HepG2 (cell line): ENCODE measurements around the gene DNLZ. TPM values are rescaled to one million over a fixed set of nuclear protein-coding genes. Genes with fewer than 3 reads are reported as not detected.
A peak's percentile ranks its signal among the peaks of the same experiment; 100 is the strongest.

Source experiments
- CTCF ChIP-seq: sonication (generic); formaldehyde crosslinking; IDR thresholded peaks from 2 replicates; pipeline ENCODE4 v1.5.0; 2020; ENCODE audit warnings: mild to moderate bottlenecking, missing genetic modification reagents, moderate library complexity
- HHEX ChIP-seq: IDR thresholded peaks from 2 replicates; pipeline ENCODE4 v1.6.1; 2016; ENCODE audit warnings: control low read depth
- HIC2 ChIP-seq: sonication (generic); formaldehyde crosslinking; IDR thresholded peaks from 2 replicates; pipeline ENCODE4 v1.9.0; 2022; ENCODE audit warnings: low read depth, missing genetic modification reagents
- PAXIP1 ChIP-seq: sonication (generic); formaldehyde crosslinking; conservative IDR thresholded peaks from 2 replicates; pipeline ENCODE4 v1.4.0; 2020; ENCODE audit warnings: mild to moderate bottlenecking, missing genetic modification reagents, moderate library complexity
- POLR2AphosphoS5 ChIP-seq: IDR thresholded peaks from 2 replicates; pipeline ENCODE4 v1.6.1; 2012; ENCODE audit warnings: low read depth, low read length
- SP5 ChIP-seq: IDR thresholded peaks from 2 replicates; pipeline ENCODE4 v1.6.1; 2016; ENCODE audit warnings: low read depth, borderline replicate concordance
- ZNF260 ChIP-seq: sonication (generic); formaldehyde crosslinking; IDR thresholded peaks from 2 replicates; pipeline ENCODE4 v1.4.0; 2020; ENCODE audit warnings: missing genetic modification reagents, low read depth, mild to moderate bottlenecking, borderline replicate concordance
- ZNF274 ChIP-seq: sonication (generic); formaldehyde crosslinking; IDR thresholded peaks from 2 replicates; pipeline ENCODE4 v1.5.1; 2020; ENCODE audit warnings: mild to moderate bottlenecking, missing genetic modification reagents
- ZNF660 ChIP-seq: sonication (generic); formaldehyde crosslinking; IDR thresholded peaks from 2 replicates; pipeline ENCODE4 v1.5.1; 2020; ENCODE audit warnings: mild to moderate bottlenecking, low read depth, missing genetic modification reagents, borderline replicate concordance
- ZNF782 ChIP-seq: sonication (generic); formaldehyde crosslinking; IDR thresholded peaks from 2 replicates; pipeline ENCODE4 v1.4.0; 2020; ENCODE audit warnings: missing genetic modification reagents, mild to moderate bottlenecking, borderline replicate concordance
- polyA plus RNA-seq, 8 experiments: library from polyadenylated mRNA; depleted of rRNA in 3 of 8; stranded (reverse) in 7 of 8; unstranded in 1 of 8; fragments of >200 nt; fragmentation: Illumina TruSeq in 4 of 8; extraction: Trizol in 4 of 8; gene quantifications; 2 replicates each; pipeline versions ENCODE4 v1.2.1 to v1.2.3, GENCODE V29; 2011 to 2016; ENCODE audit warnings: low read depth in 4 of 8, missing spikeins in 1 of 8, mixed read lengths in 1 of 8; ENCODE audit not compliant: insufficient read depth in 1 of 8
- total RNA-seq, 5 experiments: library from RNA; depleted of rRNA; stranded (reverse); fragments of >200 nt; fragmentation: Illumina TruSeq; extraction: Trizol; gene quantifications; 2 replicates each; pipeline ENCODE4 v1.2.3, GENCODE V29; 2016; ENCODE audit warnings: low read depth in 1 of 5
- TF ChIP-seq, protein P1 (sequence below): sonication (generic); formaldehyde crosslinking; IDR thresholded peaks from 2 replicates; pipeline ENCODE4 v1.4.0; 2020; ENCODE audit warnings: mild to moderate bottlenecking, low read depth, missing genetic modification reagents
- TF ChIP-seq, protein P2 (sequence below): sonication (generic); formaldehyde crosslinking; conservative IDR thresholded peaks from 2 replicates; pipeline ENCODE4 v1.8.0; 2022; ENCODE audit warnings: missing genetic modification reagents
- TF ChIP-seq, protein P3 (sequence below): IDR thresholded peaks from 2 replicates; pipeline ENCODE4 v1.6.1; 2016; ENCODE audit warnings: missing genetic modification reagents, missing compliant biosample characterization

The DNLZ gene
- total and polyA plus RNA-seq, 2 of the 13 experiments (the other 11 are each of a cell fraction or from before 2014, with no cell fraction given) = 3.4 to 8.0 TPM

GRCh38 chr9:136345281-136346156 lies 18.0 kb downstream of the DNLZ start (continued):
- TF ChIP-seq, protein P1, sequence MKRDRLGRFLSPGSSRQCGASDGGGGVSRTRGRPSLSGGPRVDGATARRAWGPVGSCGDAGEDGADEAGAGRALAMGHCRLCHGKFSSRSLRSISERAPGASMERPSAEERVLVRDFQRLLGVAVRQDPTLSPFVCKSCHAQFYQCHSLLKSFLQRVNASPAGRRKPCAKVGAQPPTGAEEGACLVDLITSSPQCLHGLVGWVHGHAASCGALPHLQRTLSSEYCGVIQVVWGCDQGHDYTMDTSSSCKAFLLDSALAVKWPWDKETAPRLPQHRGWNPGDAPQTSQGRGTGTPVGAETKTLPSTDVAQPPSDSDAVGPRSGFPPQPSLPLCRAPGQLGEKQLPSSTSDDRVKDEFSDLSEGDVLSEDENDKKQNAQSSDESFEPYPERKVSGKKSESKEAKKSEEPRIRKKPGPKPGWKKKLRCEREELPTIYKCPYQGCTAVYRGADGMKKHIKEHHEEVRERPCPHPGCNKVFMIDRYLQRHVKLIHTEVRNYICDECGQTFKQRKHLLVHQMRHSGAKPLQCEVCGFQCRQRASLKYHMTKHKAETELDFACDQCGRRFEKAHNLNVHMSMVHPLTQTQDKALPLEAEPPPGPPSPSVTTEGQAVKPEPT (CRISPR knock-in tag) = no peak; the same call in 1 of the 2 replicates
- TF ChIP-seq ZNF260 (CRISPR knock-in tag) = no peak
- TF ChIP-seq, protein P2, sequence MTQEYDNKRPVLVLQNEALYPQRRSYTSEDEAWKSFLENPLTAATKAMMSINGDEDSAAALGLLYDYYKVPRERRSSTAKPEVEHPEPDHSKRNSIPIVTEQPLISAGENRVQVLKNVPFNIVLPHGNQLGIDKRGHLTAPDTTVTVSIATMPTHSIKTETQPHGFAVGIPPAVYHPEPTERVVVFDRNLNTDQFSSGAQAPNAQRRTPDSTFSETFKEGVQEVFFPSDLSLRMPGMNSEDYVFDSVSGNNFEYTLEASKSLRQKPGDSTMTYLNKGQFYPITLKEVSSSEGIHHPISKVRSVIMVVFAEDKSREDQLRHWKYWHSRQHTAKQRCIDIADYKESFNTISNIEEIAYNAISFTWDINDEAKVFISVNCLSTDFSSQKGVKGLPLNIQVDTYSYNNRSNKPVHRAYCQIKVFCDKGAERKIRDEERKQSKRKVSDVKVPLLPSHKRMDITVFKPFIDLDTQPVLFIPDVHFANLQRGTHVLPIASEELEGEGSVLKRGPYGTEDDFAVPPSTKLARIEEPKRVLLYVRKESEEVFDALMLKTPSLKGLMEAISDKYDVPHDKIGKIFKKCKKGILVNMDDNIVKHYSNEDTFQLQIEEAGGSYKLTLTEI (CRISPR knock-in tag) = no peak
- no peak for TF ChIP-seq ZNF660 (CRISPR knock-in tag)
- peak; percentile 95 for TF ChIP-seq CTCF (CRISPR knock-in tag)
- TF ChIP-seq ZNF782 (CRISPR knock-in tag) = no peak
- TF ChIP-seq, protein P3, sequence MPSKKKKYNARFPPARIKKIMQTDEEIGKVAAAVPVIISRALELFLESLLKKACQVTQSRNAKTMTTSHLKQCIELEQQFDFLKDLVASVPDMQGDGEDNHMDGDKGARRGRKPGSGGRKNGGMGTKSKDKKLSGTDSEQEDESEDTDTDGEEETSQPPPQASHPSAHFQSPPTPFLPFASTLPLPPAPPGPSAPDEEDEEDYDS (CRISPR knock-in tag) = peak; percentile 35; the same call in 1 of the 2 replicates
- no peak; the same call in 1 of the 2 replicates for TF ChIP-seq ZNF274 (CRISPR knock-in tag)
- peak; percentile 96 for TF ChIP-seq SP5 (CRISPR knock-in tag)
- no peak; the same call in none of the 2 replicates for TF ChIP-seq HIC2 (CRISPR knock-in tag)
- no peak for TF ChIP-seq HHEX (CRISPR knock-in tag)
- TF ChIP-seq POLR2AphosphoS5 = peak; percentile 26; the same call in 1 of the 2 replicates
- peak; percentile 67 for TF ChIP-seq PAXIP1 (CRISPR knock-in tag)
